Uterus (tissue), 2 donors: ENCODE data around the gene PTPN14.

Source experiments
- CTCF ChIP-seq, 4 experiments: fragments of 200-600 bp in 2 of 4; fragments of 450-650 bp in 2 of 4; sonication (generic) in 2 of 4; IDR thresholded peaks; one replicate each; pipeline ENCODE4 v1.5.1; 2016 to 2019; ENCODE audit warnings: antibody characterized with exemption in 4 of 4, mild to moderate bottlenecking in 2 of 4, moderate library complexity in 1 of 4
- POLR2A ChIP-seq, 2 donors: fragments of 450-650 bp; IDR thresholded peaks; one replicate each; pipeline ENCODE4 v1.6.1; 2016; ENCODE audit warnings: antibody characterized with exemption in 2 of 2, mild to moderate bottlenecking in 1 of 2, moderate library complexity in 1 of 2

- TF ChIP-seq CTCF (IDR thresholded peaks at IDR 0.05) (no peak), POLR2A (IDR thresholded peaks at IDR 0.05) (no peak)
These were observed 167.7 kb downstream of the PTPN14 start for GRCh38 chr1:214383381-214384372.
